Measurements from ENCODE around the gene SRSF4.

SRSF4 gene

DNA sequence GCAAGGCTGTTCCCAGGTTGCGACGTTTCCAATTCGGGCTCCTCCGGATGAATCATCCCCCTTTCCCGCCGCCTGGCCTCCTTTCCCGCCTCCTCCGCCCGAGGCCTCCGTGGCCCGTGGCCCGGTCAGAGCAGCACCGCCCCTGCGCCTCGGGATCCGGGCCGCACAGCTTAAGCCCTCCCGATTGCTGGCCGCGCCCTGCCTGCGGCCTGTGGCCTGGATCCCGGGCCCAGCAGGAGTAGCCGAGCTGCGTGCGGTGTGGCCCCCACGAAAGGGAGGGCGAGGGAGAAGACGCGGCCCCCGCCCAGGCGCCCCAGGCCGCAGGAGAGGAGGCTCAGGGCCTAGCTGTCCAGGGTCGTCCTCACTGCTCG is 59.0 kb downstream of the SRSF4 start:
- TF ChIP-seq, protein P1, sequence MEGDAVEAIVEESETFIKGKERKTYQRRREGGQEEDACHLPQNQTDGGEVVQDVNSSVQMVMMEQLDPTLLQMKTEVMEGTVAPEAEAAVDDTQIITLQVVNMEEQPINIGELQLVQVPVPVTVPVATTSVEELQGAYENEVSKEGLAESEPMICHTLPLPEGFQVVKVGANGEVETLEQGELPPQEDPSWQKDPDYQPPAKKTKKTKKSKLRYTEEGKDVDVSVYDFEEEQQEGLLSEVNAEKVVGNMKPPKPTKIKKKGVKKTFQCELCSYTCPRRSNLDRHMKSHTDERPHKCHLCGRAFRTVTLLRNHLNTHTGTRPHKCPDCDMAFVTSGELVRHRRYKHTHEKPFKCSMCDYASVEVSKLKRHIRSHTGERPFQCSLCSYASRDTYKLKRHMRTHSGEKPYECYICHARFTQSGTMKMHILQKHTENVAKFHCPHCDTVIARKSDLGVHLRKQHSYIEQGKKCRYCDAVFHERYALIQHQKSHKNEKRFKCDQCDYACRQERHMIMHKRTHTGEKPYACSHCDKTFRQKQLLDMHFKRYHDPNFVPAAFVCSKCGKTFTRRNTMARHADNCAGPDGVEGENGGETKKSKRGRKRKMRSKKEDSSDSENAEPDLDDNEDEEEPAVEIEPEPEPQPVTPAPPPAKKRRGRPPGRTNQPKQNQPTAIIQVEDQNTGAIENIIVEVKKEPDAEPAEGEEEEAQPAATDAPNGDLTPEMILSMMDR (IDR thresholded peaks at IDR 0.05; ENCODE audit: low read depth, low read length, missing control alignments): no peak
- no peak overlapping the region for H3K4me3 ChIP-seq (ENCODE audit: low read depth, low read length)
- DNase-seq (ENCODE audit: low read depth): no peak

DNA sequence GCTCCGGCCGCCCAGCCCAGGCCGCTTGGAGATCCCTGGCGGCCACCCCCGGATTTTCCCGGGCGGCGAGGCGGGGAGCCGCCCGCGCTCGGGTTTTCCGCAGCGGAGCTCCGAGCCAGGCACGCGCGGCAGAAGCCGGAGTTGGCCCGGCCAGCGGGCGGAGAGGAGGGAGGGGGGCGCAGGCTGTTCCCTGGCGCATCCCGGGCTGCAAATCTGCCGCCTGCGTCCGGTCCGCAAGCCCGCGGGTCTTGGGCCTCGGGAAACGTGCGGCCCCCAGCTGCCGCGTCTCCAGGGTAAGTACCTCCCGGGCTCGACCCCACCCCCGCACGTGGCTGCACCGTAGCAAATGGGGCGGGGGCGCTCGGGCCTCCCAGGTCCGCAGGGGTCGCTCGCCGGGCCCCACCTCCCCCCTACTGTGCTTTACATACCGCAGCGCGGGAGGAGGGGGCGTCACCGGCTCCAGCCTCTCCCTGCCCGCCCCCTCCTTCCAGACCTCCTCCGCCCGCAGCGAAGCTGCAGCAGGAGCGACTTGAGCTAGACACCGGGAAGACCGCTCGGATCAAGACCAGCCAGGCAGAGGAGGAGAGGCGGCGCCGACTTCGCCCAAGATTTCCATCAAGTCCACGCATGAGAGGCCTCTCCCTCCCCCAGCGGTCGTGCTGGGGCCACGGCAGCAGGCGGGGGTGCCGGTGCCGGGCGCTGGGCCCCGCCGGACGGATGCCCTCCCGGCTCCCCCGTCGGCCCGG is 59.6 kb downstream of the SRSF4 start:
- no peak for DNase-seq (ENCODE audit: low read depth)

DNA sequence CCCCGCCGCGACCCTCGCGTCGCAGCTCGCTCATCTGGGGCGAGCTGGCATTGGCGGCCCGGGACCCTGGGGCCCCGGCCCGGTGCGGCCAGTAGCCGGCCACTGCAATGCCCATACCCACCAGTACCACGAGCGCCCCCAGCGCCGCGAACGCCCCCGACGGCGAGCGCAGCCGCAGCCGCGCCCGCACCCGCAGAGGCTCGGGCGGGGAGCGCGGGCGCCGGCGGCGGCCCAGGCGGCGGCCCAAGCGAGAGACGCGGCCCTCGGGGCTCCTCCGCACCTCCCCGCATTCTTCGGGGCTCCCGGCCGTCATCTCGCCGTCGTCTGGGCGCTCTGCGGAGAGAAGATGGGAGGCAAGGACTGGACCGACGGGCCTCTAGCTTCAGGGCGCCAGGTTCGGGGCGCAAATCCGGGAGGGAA is 60.2 kb downstream of the SRSF4 start:
- DNase-seq (ENCODE audit: low read depth): no peak
- no peak overlapping the region for H3K4me3 ChIP-seq (ENCODE audit: low read depth, low read length)
- TF ChIP-seq, protein P1 (IDR thresholded peaks at IDR 0.05; ENCODE audit: low read depth, low read length, missing control alignments): no peak

More for the DNA sequence above, 59.6 kb downstream of the SRSF4 start:
- TF ChIP-seq, protein P1 (IDR thresholded peaks at IDR 0.05; ENCODE audit: low read depth, low read length, missing control alignments): no peak
- no peak overlapping the region for H3K4me3 ChIP-seq (ENCODE audit: low read depth, low read length)

DNA sequence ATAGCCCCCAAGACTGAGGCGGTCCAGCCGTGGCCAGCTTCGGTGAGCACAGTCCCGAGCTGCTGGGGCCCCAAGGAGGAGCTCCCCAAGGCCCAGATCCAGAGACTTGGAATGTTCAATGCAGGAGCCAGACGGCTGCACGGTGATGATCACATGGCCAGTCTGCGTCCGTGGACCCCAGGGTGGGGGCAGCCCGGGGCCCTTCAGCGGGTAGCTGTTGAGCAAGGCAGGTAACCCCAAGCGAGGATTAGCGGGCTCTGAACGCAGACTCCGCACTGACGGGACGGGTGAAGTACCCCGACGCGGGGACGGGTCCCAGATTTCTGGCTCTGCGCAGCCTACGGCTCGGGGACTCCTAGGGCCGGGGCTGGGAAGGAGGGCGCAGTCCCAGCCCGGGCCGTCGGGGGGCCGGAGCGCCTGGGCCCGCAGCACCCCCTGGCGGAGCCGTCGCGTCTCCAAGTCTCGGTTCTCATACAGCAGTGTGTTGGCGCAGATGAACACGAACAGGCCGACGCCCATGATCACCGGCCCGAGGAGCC is 60.7 kb downstream of the SRSF4 start:
- no peak overlapping the region for H3K4me3 ChIP-seq (ENCODE audit: low read depth, low read length)
- TF ChIP-seq, protein P1 (IDR thresholded peaks at IDR 0.05; ENCODE audit: low read depth, low read length, missing control alignments): peak; percentile 71
- no peak for DNase-seq (ENCODE audit: low read depth)

DNA sequence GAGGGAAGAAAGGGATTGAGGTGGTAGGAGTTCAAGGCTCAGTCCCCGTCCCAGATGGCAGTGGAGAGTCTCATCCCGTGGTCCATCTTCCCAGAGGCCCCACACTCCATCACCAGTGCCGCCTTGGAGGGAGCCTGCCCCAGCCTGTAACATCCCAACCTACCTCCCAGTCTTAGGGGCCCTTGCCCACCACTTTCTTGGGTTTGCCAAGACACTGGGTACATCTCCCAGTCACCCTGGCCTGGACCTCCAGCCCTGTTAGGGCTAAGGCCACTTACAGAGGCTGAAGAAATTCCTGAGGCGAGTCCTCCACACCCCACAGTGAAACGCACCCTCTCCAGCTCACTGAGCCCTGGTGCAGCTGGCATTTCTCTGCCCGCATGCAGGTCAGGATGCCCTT is 61.3 kb downstream of the SRSF4 start:
- no peak for DNase-seq (ENCODE audit: low read depth)
- no peak overlapping the region for H3K4me3 ChIP-seq (ENCODE audit: low read depth, low read length)
- TF ChIP-seq, protein P1 (IDR thresholded peaks at IDR 0.05; ENCODE audit: low read depth, low read length, missing control alignments): no peak

DNA sequence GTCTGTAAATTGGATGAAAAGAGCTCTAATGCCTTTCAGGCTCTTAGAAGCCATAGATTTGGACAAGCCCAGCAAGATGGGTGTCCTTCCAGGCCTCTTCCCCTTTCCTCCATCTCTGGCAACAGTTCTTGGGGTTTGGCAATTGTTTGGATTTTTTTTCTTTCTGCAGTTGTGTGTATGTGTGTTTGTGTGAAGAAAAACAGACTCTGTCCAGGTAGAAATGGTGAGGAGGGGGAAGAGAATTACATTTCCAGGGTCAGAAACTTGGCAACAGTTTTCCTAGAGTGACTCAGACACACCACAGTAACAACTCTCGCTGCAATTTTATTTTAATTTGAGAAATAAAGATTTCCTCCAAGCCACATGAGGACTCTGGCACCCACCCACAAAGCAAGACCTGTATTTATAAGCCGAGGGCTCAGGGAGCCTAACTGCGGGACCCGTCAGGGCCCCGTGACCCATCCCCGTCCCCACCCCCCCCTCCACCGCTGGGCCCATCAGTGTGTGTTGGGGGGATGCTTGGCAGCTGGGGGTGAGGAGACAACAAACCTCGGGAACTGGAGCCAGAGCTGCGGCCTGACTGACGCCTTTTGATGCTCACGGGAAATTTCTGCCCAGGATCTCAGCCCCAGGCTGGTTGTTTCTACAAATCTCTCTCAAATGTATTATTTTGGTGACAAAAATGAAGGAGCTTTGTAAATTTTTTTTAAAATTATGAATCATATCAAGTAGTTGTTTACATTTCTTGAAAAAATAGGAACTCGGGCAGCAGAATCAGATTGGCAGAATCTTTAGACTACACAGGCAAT is 62.4 kb downstream of the SRSF4 start:
- no peak overlapping the region for H3K4me3 ChIP-seq (ENCODE audit: low read depth, low read length)
- no peak for DNase-seq (ENCODE audit: low read depth)
- TF ChIP-seq, protein P1 (IDR thresholded peaks at IDR 0.05; ENCODE audit: low read depth, low read length, missing control alignments): no peak

Data from GM12864 (cell line).